ENCODE data around the gene ST7.

GRCh38 chr7:116966601-116967000 lies 13.3 kb downstream of the ST7 start:
- TF ChIP-seq CTCF (IDR thresholded peaks at IDR 0.05; ENCODE audit: control extremely low read depth in 1 of 3, insufficient read depth in 1 of 3, low read depth in 1 of 3, low read length in 3 of 3) (no peak), GABPA (IDR thresholded peaks at IDR 0.05; ENCODE audit: borderline replicate concordance, insufficient read depth, low read length) (no peak), JUND (IDR thresholded peaks at IDR 0.05; ENCODE audit: low read length) (no peak), TAF1 (IDR thresholded peaks at IDR 0.05; ENCODE audit: low read depth, low read length) (no peak), RFX5 (IDR thresholded peaks at IDR 0.05; ENCODE audit: borderline replicate concordance, low read depth, low read length) (no peak), ZNF274 (IDR thresholded peaks at IDR 0.05; ENCODE audit: borderline replicate concordance, extremely low read depth, low read length) (no peak), EGR1 (IDR thresholded peaks at IDR 0.05; ENCODE audit: borderline replicate concordance, low read depth, low read length) (no peak), EZH2 (IDR thresholded peaks at IDR 0.05; ENCODE audit: low read depth, low read length, severe bottlenecking) (no peak), POLR2AphosphoS5 (IDR thresholded peaks at IDR 0.05; ENCODE audit: low read depth, low read length) (no peak), RAD21 (IDR thresholded peaks at IDR 0.05 in 1 of 2, conservative IDR thresholded peaks at IDR 0.05 in 1 of 2; ENCODE audit: low read depth in 2 of 2, low read length in 2 of 2) (no peak), BCL11A (IDR thresholded peaks at IDR 0.05; ENCODE audit: low read depth in 2 of 2, low read length in 2 of 2) (no peak), BRCA1 (IDR thresholded peaks at IDR 0.05; ENCODE audit: low read depth, low read length) (no peak), USF2 (IDR thresholded peaks at IDR 0.05; ENCODE audit: low read length) (no peak), POLR2A (IDR thresholded peaks at IDR 0.05; ENCODE audit: control extremely low read depth in 1 of 2, low read depth in 2 of 2, low read length in 2 of 2) (no peak)

Measured in H1 (cell line).